Small intestine (tissue), 16 donors: Measurements from ENCODE around the gene HOXD11. TPM values are rescaled to one million over a fixed set of nuclear protein-coding genes. Genes with fewer than 3 reads are reported as not detected.

ENCODE experiments used
- DNase-seq, 2 donors: peaks; one replicate each; pipeline versions ENCODE4 v3.0.0 to v3.0.0-alpha.2; 2013
- FAIRE-seq: peaks from 2 replicates; lab custom pipeline; 2012; peaks lifted over from hg19 to GRCh38; lab: Jason Lieb, UNC
- H3K27ac ChIP-seq, 3 donors: one replicate each; pipeline ENCODE4 v1.5.1; 2013; ENCODE audit warnings: low read length in 2 of 3, mild to moderate bottlenecking in 2 of 3, control low read depth in 1 of 3, inconsistent platforms in 1 of 3, low read depth in 1 of 3, moderate library complexity in 1 of 3
- H3K27me3 ChIP-seq, 3 donors: one replicate each; pipeline ENCODE4 v1.6.1; 2013; ENCODE audit warnings: low read length in 3 of 3, inconsistent platforms in 1 of 3; ENCODE audit not compliant: control insufficient read depth in 3 of 3, insufficient read depth in 3 of 3
- H3K36me3 ChIP-seq, 3 donors: one replicate each; pipeline ENCODE4 v1.6.1; 2013; ENCODE audit warnings: low read length in 3 of 3, inconsistent platforms in 1 of 3, low read depth in 1 of 3, mild to moderate bottlenecking in 1 of 3, moderate library complexity in 1 of 3; ENCODE audit not compliant: control insufficient read depth in 3 of 3, insufficient read depth in 2 of 3
- H3K4me1 ChIP-seq, 3 donors: one replicate each; pipeline ENCODE4 v1.6.1; 2013; ENCODE audit warnings: low read length in 2 of 3, inconsistent platforms in 1 of 3, low read depth in 1 of 3, mild to moderate bottlenecking in 1 of 3, moderate library complexity in 1 of 3; ENCODE audit not compliant: control insufficient read depth in 3 of 3, insufficient read depth in 2 of 3
- H3K4me3 ChIP-seq, 3 donors: one replicate each; pipeline ENCODE4 v1.5.1; 2013; ENCODE audit warnings: low read length in 3 of 3, control low read depth in 1 of 3, inconsistent platforms in 1 of 3, low read depth in 1 of 3, mild to moderate bottlenecking in 1 of 3, moderate library complexity in 1 of 3
- H3K9me3 ChIP-seq, 2 donors: one replicate each; pipeline ENCODE4 v1.6.1; 2013; ENCODE audit warnings: low read depth in 1 of 2, low read length in 1 of 2; ENCODE audit not compliant: control insufficient read depth in 2 of 2, insufficient read depth in 1 of 2
- WGBS, 3 donors: extraction: QIAGEN DNeasy Blood & Tissue Kit; methylation state at CpG; one replicate each; pipeline ENCODE4 v1.1.7; 2013; 5-methylcytosine and 5-hydroxymethylcytosine counted together
- long read RNA-seq, 10 donors: transcript quantifications; one replicate each; lab custom pipeline, GENCODE V29; 2026
- polyA plus RNA-seq, 4 donors: library from polyadenylated mRNA; stranded (reverse) in 3 of 4; unstranded in 1 of 4; fragments of 200-250 nt in 3 of 4; fragments of 120-200 nt in 1 of 4; gene quantifications; one replicate each; pipeline versions ENCODE4 v1.2.1 to v1.2.3, GENCODE V29; 2013
- donor health status: healthy with polysubstance abuse.
- donor health status: control.
- donor health status: control.
- donor health status: Bipolar disorder and iron deficiency.
- donor health status: healthy.

Gene HOXD11
- polyA plus RNA-seq: not detected
- long read RNA-seq, donor 1: 0 reads
- long read RNA-seq, donor 2: 0 reads
- long read RNA-seq, donor 3: 0 reads
- long read RNA-seq, donor 4: 0 reads
- long read RNA-seq, donor 5: 0 reads
- long read RNA-seq, donor 6: 0 reads
- long read RNA-seq, donor 7: 0 reads
- long read RNA-seq, donor 8, partial matches to known transcripts: 0 of 1 reads
- long read RNA-seq, donor 8, other reads (novel, unspliced or antisense): 0 of 1 reads
- long read RNA-seq, donor 9: 0 reads
- long read RNA-seq, donor 10, partial matches to known transcripts: 0 of 5 reads
- long read RNA-seq, donor 10, other reads (novel, unspliced or antisense): 0 of 5 reads

GRCh38 chr2:176106581-176107539, at the start of gene HOXD11:
Gene HOXD11, plus strand, starts transcription at chr2:176107280. Its CDS starts 76 bp downstream, at chr2:176107356.
- no peaks in the 10 kb centered on the region for H3K4me1 ChIP-seq
- peak within 1 kb of the TSS in 1 of 3 donors; percentile 63 for H3K27ac ChIP-seq
- peak within 1 kb of the TSS; percentile 20 to 35 (median 27) for H3K4me3 ChIP-seq
- WGBS, 3 donors: 3 to 8% (median 4%) methylated on average over 75 to 85 of the region's 85 CpGs
- H3K27me3 ChIP-seq: peaks cover 9 to 91% (median 58%) of the 10 kb centered on the region in 3 donors
- H3K36me3 ChIP-seq: no peaks in the 10 kb centered on the region
- FAIRE-seq (no peak), DNase-seq (peak; percentile 32 to 47)
- peaks cover 0 to 6% of the 10 kb centered on the region in 2 donors for H3K9me3 ChIP-seq

GRCh38 chr2:176063958-176064357, 43.1 kb upstream of the HOXD11 start:
- Histone ChIP-seq H3K4me1 (peaks cover 0 to 9% (median 0%) of the 10 kb centered on the region in 3 donors), H3K27me3 (peaks cover 6 to 58% (median 33%) of the 10 kb centered on the region in 3 donors), H3K9me3 (no peaks in the 10 kb centered on the region), H3K4me3 (no peak overlapping the region), H3K36me3 (no peaks in the 10 kb centered on the region), H3K27ac (no peak overlapping the region)
- DNase-seq (no peak), FAIRE-seq (no peak)
- 27 to 40% (median 36%) methylated on average over 2 of the region's 2 CpGs for WGBS, 3 donors

- peaks cover 0 to 3% of the 10 kb centered on the region in 2 donors for H3K9me3 ChIP-seq
- H3K27me3 ChIP-seq: peaks cover 15 to 75% (median 55%) of the 10 kb centered on the region in 3 donors
- no peak overlapping the region for H3K27ac ChIP-seq
- H3K36me3 ChIP-seq: no peaks in the 10 kb centered on the region
- peaks cover 0 to 9% (median 0%) of the 10 kb centered on the region in 3 donors for H3K4me1 ChIP-seq
- FAIRE-seq (no peak), DNase-seq (no peak)
- H3K4me3 ChIP-seq: peak overlapping the region in 2 of 3 donors; percentile 18 to 23
- whole genome bisulfite sequencing, 3 donors: 7 to 12% (median 11%) methylated on average over 55 to 56 of the region's 56 CpGs
Observed at GRCh38 chr2:176066645-176067588, 40.2 kb upstream of the HOXD11 start.

- peak overlapping the region in 2 of 3 donors; percentile 18 to 23 for H3K4me3 ChIP-seq
- peaks cover 0 to 6% of the 10 kb centered on the region in 2 donors for H3K9me3 ChIP-seq
- H3K27me3 ChIP-seq: peaks cover 21 to 84% (median 63%) of the 10 kb centered on the region in 3 donors
- H3K4me1 ChIP-seq: peaks cover 0 to 9% (median 0%) of the 10 kb centered on the region in 3 donors
- H3K36me3 ChIP-seq: no peaks in the 10 kb centered on the region
- no peak overlapping the region for H3K27ac ChIP-seq
- DNase-seq: peak in 1 of 2 donors; percentile 31
- WGBS, 3 donors: 5 to 11% (median 5%) methylated on average over 38 of the region's 38 CpGs
- FAIRE-seq: no peak
Observed at GRCh38 chr2:176067589-176068418, 39.3 kb upstream of the HOXD11 start.

GRCh38 chr2:176068419-176068832, 38.7 kb upstream of the HOXD11 start:
- DNase-seq: no peak
- no peak for FAIRE-seq
- H3K27ac ChIP-seq: no peak overlapping the region
- H3K9me3 ChIP-seq: peaks cover 0 to 8% of the 10 kb centered on the region in 2 donors
- H3K4me3 ChIP-seq: no peak overlapping the region
- H3K27me3 ChIP-seq: peaks cover 21 to 90% (median 68%) of the 10 kb centered on the region in 3 donors
- H3K4me1 ChIP-seq: peaks cover 0 to 9% (median 0%) of the 10 kb centered on the region in 3 donors
- no peaks in the 10 kb centered on the region for H3K36me3 ChIP-seq
- WGBS, 3 donors: 5 to 8% (median 7%) methylated on average over 30 of the region's 30 CpGs

GRCh38 chr2:176071330-176072291, 35.5 kb upstream of the HOXD11 start:
- DNase-seq (no peak), FAIRE-seq (no peak)
- no peak overlapping the region for H3K4me3 ChIP-seq
- peaks cover 0 to 9% (median 0%) of the 10 kb centered on the region in 3 donors for H3K4me1 ChIP-seq
- H3K27ac ChIP-seq: no peak overlapping the region
- peaks cover 0 to 8% of the 10 kb centered on the region in 2 donors for H3K9me3 ChIP-seq
- H3K27me3 ChIP-seq: peaks cover 21 to 100% (median 76%) of the 10 kb centered on the region in 3 donors
- no peaks in the 10 kb centered on the region for H3K36me3 ChIP-seq
- WGBS, 3 donors: 10 to 14% (median 12%) methylated on average over 51 to 58 of the region's 58 CpGs
